ENCODE data around the gene WDR45B.

GRCh38 chr17:82648742-82649331 is 593 bp upstream of the WDR45B start:
- TF ChIP-seq, protein P1, sequence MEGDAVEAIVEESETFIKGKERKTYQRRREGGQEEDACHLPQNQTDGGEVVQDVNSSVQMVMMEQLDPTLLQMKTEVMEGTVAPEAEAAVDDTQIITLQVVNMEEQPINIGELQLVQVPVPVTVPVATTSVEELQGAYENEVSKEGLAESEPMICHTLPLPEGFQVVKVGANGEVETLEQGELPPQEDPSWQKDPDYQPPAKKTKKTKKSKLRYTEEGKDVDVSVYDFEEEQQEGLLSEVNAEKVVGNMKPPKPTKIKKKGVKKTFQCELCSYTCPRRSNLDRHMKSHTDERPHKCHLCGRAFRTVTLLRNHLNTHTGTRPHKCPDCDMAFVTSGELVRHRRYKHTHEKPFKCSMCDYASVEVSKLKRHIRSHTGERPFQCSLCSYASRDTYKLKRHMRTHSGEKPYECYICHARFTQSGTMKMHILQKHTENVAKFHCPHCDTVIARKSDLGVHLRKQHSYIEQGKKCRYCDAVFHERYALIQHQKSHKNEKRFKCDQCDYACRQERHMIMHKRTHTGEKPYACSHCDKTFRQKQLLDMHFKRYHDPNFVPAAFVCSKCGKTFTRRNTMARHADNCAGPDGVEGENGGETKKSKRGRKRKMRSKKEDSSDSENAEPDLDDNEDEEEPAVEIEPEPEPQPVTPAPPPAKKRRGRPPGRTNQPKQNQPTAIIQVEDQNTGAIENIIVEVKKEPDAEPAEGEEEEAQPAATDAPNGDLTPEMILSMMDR (IDR thresholded peaks at IDR 0.05) = no peak
- TF ChIP-seq ZFX (IDR thresholded peaks at IDR 0.05; ENCODE audit: borderline replicate concordance) = no peak
